GM18511 (cell line): Measurements from ENCODE around the gene LHFPL6.

Source experiments
- ATAC-seq: cut with Tn5 transposase; IDR thresholded peaks from one replicate; pipeline ENCODE4 v1.9.1; 2021; ENCODE audit warnings: mild to moderate bottlenecking, moderate library complexity; ENCODE audit not compliant: unreplicated experiment

The LHFPL6 gene

GRCh38 chr13:39557285-39557955 lies 45.6 kb downstream of the LHFPL6 start:
- no peak for ATAC-seq

GRCh38 chr13:39556866-39557265 lies 46.1 kb downstream of the LHFPL6 start:
- ATAC-seq, result no peak

DNA sequence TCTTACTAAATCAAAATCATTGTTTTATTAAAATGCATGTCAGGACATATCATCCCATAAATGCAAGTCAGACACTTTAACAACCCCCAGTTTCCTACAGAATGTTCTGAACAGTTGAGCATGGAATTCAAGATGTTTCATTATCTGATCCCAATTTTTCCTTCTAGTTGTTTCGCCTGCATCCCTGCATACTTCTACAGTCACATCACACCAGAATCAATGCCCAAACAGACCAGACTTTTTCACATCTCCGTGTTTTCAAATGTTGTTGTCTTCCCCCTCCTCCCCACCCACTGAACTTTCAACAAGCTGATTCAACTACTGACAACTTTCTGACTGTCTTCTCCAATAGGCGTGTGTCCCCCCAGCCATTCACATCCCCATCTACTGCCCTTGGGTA lies 48.6 kb downstream of the LHFPL6 start:
- ATAC-seq, result no peak

GRCh38 chr13:39552246-39552645 lies 50.7 kb downstream of the LHFPL6 start:
- no peak for ATAC-seq

- ATAC-seq, result no peak
These were observed 52.1 kb downstream of the LHFPL6 start for GRCh38 chr13:39550931-39551330.

DNA sequence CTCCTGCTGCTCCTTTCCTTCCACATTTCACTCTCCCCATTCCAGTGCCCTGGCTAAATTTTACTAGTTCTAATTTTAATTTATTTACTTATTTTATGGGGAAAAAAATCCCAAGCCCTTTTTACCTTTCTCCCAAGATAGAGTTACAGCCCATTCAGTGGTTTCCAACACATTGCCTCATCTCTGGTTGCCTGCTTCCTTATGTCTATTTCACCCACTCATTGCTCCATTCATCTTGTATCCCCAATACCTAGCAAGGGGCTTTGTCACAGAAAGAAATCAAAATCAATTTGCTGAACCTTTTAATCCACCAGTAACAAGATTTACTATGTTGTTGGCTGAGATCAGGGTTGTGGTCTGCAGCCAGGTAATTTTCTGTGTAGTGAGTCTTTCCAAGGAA lies 55.9 kb downstream of the LHFPL6 start:
- ATAC-seq, result no peak

DNA sequence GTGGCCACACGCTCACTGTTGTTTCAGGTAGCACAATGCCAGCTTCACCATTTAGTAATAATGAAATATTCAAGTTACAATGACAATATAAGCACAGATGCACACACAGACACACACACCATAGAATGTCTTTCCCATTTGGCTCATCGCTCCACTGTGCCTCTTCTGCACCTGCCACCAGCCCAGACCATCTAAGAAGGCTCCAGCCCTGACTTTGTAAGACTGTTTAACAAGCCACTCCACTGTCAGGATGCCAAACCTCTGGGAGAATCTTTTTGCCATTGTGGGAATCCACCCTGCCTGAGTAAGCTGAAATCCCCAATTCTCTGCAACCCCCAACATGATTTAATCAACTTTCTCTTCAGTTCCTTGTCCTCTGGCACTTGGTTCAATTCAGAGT lies 60.6 kb downstream of the LHFPL6 start:
- no peak for ATAC-seq

DNA sequence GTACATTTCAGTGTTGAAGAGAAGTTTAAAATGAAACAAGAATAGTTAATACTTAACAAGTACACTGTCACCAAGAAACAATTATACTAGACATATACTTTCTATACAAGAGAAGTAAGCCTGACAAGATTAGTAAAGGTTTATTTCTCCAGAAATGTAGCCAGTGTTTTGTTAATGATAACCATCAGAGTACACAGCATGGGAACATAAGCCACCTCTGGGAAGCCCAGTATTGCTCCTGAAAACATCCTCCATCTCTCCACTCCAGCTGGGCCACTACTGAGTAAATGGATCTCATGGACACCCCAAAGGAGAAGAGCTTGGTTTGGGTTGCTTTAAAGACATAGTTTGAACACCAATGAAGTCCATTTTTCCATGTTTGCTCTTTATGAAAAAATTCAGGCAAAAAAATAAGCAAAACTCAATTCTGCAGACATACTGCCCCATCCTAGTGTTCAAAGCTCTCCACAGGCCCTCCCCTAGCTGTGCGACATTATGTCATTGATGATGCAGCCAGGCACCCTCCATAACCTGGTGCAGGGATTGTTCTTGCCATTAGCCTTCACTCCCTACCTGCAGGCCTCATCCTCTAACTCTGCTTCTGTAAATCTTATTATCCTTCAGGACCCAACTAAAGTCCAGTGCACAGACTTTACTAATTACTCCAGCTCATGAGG lies 61.9 kb downstream of the LHFPL6 start:
- ATAC-seq, result no peak

DNA sequence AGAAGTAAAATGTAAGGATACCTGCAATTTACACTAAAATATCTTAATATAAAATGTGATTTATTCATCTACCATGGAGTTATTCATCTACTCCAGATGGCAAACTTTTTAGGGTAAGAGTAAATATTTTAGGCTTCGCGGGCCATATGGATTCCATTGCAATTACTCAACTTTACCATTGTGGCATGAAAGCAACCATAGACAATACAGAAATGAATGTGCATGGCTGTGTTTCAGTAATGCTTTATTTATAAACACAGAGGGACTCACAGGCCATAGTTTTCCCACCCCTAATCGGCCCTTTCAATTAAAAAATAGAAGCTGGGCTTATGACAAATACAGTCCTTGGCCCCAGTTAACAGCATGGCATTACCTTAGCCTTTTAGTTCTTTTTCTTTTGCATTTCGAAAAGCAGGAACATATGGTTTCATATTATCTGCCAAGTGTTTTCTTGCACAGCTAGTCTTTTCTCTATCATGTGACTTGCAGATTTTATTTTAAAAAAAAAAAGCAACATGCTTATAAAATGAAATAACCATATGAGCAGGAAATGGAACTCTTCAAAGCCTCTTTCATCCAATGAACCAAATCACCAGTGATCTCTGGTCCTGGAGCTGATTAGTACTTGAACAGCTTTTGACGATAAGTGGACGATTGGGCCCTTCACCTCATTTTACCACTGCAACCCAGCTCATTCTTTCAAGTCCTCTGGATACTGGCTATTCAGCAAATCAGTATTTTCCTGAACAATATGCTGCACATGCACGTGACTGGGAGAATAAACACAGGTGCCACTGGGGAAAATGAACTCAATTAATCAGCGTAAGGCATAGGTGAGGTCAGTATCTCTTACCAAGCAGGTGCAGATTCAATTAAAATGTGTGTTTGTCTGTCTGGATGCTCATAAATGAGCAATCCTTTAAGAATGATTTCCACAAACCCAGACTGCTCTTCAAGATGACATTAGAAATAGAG lies 63.9 kb downstream of the LHFPL6 start:
- ATAC-seq, result no peak

DNA sequence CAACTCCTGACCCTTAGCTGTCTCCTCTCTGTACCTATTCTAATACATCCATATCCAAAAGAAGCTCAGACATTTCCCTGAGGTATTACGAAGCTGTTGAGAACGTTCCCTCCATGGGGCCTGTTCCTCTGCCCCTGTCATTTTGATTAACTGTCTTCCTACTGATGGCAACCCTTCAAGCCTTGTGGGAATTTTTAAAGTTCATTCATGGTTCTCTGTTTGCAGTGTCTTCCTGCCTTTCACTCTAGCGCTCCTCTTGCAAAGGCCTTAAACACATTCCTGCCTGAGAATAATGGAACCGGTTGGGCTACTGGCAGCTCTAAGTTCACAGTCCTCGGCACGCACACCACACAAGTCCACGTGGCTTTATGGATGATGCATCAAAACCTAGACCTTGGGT lies 66.1 kb downstream of the LHFPL6 start:
- no peak for ATAC-seq

DNA sequence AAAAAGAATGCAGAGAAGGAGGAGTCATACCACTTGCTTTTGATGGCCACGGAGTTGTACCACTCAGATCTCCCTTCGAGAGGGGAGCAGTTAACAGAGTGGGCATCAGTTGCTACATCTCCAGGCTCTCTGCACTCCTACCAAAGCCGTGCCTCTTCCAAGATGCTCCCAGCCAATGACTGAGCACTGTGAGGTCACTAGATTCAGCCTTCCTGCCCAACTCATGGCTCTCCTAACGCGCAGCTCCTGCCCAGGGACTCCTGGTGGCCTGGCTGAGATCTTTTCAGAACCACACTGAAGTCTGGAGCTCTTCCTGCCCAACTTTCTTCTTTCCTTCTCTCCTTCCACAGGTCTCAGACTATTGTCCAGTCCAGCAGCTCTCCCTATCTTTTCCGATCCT lies 66.7 kb downstream of the LHFPL6 start:
- no peak for ATAC-seq

DNA sequence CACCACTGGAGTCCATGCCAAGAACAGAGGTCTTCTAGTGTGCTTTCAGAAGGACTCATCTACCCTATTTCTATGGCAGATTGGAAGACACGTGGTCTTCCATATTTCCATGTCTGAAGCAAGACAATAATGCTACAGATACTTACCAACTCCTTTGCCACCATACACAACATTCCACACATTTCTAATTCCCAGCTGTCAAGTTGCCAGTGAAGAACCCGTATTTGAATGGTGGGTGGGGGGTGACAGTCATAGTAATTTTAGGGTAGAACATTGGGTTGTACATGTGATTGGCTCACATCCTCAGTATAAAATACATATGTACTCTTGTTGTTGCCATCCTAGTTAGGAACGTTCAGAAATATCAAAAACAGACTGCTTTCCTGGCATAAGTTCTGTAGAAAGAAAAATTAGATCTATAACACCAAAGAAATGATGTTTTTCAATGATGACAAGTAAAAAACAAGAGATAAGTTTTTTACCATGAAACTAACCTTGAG lies 69.3 kb downstream of the LHFPL6 start:
- ATAC-seq, result no peak

DNA sequence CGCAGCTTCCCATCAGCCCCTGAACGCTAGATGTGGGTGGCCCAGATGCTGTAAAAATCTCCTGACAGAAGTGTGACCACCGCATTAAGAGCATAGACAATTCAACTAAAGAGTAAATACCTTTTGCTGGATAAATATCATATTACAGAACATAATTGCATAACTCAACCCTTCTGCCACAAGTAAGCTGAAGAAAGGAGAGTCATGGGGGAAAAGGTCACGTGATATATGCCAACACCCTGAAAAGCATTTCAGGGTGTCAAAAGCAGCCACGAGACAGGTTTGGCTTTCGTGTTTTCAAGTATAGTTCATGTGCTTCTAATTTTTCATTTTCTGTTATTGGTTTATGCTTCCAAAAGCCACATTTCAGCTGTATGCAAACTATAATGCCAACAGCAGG lies 71.3 kb downstream of the LHFPL6 start:
- no peak for ATAC-seq

DNA sequence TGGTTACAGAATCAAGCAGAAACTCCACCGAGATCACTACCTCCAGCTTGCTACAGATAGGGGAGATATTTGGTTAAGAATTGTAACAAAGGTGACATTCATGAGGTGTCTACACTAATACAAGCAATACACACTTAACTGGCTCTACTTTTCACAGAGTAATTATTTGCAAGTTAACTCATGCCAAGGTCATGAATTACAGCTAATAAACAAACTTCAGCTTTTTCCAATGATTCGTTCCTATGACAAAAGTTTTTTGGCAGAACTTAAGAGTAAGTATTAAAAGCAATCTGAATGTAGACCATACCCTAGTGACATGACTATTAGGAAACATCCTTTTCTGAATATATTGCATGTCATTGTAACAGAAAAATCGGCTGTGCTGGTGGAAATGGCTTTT lies 72.1 kb downstream of the LHFPL6 start:
- ATAC-seq, result no peak

GRCh38 chr13:39528661-39528980 lies 74.4 kb downstream of the LHFPL6 start:
- no peak for ATAC-seq

DNA sequence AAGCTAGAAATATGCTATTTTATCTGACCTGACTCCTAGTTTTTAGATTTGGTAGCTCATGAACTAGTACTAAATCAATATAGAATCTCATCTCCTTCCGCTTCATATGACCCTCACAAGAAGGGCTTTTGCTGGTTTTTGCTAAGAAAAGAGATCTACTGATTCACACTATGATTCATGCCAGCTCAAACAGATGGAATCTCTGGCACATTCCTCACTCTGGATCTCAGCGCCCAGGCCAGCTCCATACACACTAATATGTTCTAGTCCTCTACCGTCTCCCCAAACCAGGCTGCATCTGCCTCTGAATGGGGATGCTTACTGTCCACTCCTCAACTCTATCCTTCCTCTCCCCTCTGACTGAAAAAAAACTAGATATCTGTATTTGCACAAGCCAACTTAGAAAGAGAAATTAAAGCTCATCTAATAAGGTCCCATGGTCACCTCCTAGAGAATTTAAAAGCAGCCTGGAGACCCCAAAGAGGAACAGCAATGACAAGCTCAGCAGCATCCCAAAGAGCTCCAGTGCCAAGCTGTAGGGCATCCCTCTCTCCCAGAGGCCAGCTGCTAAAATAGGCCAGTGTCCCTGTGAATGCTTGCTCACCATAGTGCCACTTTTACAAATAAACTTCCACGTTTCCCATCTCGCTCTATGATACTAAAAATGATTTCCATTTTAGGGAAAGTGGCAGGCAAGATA lies 74.9 kb downstream of the LHFPL6 start:
- ATAC-seq, result no peak

DNA sequence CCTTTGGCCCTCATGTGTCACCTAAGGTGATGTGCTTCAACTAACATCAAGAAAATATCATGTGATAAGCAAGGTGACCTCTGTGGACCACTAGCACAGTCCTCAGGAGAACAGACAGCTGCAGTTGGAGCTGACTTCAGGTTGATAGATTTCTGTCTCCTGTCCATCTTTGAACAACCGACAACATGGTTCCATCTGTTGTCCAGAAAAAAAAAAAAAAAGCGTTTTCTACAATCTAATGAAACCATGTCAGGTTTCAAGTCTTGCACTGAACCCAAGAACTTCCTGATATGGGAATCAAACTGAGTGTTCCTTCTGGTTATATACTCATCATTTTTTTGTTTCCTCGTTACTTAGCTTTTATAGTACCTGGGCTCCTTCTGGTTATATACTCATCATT lies 75.7 kb downstream of the LHFPL6 start:
- no peak for ATAC-seq

GRCh38 chr13:39526499-39526898 lies 76.5 kb downstream of the LHFPL6 start:
- ATAC-seq, result no peak

GRCh38 chr13:39525506-39525905 lies 77.5 kb downstream of the LHFPL6 start:
- no peak for ATAC-seq

- ATAC-seq, result no peak
These were observed 78.2 kb downstream of the LHFPL6 start for GRCh38 chr13:39524795-39525194.

GRCh38 chr13:39522329-39522728 lies 80.7 kb downstream of the LHFPL6 start:
- no peak for ATAC-seq
